ENCODE measurements around the gene OGDH. TPM values are rescaled to one million over a fixed set of nuclear protein-coding genes. Genes with fewer than 3 reads are reported as not detected.

OGDH gene
- total RNA-seq, 1 donor from 2014 or later: 73.7 TPM

DNA sequence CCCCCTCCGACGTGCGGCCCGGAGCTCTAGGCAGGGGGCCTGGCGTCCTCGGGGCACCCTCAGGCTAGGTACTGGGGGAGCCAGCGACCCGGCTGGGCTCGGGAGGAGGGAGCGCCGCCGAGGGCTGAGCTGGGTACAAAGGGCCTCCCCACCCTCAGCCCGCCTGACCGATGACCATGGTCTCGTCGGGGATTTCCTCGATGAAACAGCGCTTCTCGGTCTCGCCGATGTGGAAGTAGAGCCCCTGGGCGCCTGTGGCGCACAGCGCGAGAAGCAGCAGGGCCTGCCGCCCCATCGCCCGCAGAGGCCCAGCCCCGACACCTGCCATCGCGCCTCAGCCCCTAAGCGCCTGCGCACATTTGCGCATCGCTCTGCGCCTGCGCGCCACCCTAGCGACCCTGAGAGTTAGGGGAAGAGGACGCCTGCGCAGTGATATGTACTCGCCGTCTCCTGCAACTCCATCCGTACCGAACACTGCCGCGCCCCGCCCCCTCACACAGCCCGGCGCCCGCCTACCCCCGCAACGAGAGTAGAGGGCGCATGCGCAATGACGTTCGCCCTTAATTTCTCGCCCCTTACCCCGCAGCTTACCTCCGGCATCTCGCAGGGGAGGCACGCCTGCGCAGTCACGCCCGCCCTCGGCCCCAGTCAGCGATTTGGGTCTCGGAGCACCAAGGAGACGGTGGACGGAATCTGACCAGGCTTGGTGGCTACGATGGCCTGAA is 24.4 kb upstream of the OGDH start, which contains the start of gene TMED4:
Gene TMED4, minus strand, starts transcription at position 353 of the 725 bp plus-strand sequence. Its CDS starts 25 bp downstream, at position 328.
- no peaks in the 10 kb centered on the region for H3K27me3 Mint-ChIP-seq (ENCODE audit: low read depth, unreplicated experiment)
- Histone ChIP-seq H3K9me3 (ENCODE audit: insufficient read depth, low read depth, low read length) (no peaks in the 10 kb centered on the region), H3K27ac (ENCODE audit: low read depth, low read length) (peak within 1 kb of the TSS; percentile 93), H3K36me3 (ENCODE audit: insufficient read depth, low read length) (peaks cover 17% of the 10 kb centered on the region), H4K20me1 (ENCODE audit: insufficient read depth, low read length) (peaks cover 11% of the 10 kb centered on the region), H3K4me1 (ENCODE audit: insufficient read depth, low read length) (peaks cover 5% of the 10 kb centered on the region), H2AFZ (ENCODE audit: low read depth, low read length) (peak within 1 kb of the TSS; percentile 97), H3K4me3 (ENCODE audit: insufficient read depth, low read depth, low read length) (peak within 1 kb of the TSS; percentile 77), H3K9ac (ENCODE audit: low read length) (peak within 1 kb of the TSS; percentile 90), H3K4me2 (ENCODE audit: low read length) (peak within 1 kb of the TSS; percentile 91), H3K27me3 (ENCODE audit: insufficient read depth, low read length) (no peaks in the 10 kb centered on the region), H3K79me2 (ENCODE audit: insufficient read depth, low read length) (peaks cover 34% of the 10 kb centered on the region)
- no peaks in the 10 kb centered on the region for H3K9me3 Mint-ChIP-seq (ENCODE audit: unreplicated experiment)
- H3K36me3 Mint-ChIP-seq (ENCODE audit: low read depth, unreplicated experiment): peaks cover 8% of the 10 kb centered on the region
- peak; percentile 93 for DNase-seq (ENCODE audit: low read depth)
- H3K4me1 Mint-ChIP-seq (ENCODE audit: low read depth, unreplicated experiment): peaks cover 8% of the 10 kb centered on the region
- peak within 1 kb of the TSS; percentile 90 for H3K27ac Mint-ChIP-seq (ENCODE audit: unreplicated experiment)
- H3K4me3 Mint-ChIP-seq (ENCODE audit: unreplicated experiment): peak within 1 kb of the TSS; percentile 87
- FAIRE-seq: no peak
- no peak for TF ChIP-seq EZH2 (IDR thresholded peaks at IDR 0.05; ENCODE audit: insufficient read depth, low read length)
- TF ChIP-seq, protein P1, sequence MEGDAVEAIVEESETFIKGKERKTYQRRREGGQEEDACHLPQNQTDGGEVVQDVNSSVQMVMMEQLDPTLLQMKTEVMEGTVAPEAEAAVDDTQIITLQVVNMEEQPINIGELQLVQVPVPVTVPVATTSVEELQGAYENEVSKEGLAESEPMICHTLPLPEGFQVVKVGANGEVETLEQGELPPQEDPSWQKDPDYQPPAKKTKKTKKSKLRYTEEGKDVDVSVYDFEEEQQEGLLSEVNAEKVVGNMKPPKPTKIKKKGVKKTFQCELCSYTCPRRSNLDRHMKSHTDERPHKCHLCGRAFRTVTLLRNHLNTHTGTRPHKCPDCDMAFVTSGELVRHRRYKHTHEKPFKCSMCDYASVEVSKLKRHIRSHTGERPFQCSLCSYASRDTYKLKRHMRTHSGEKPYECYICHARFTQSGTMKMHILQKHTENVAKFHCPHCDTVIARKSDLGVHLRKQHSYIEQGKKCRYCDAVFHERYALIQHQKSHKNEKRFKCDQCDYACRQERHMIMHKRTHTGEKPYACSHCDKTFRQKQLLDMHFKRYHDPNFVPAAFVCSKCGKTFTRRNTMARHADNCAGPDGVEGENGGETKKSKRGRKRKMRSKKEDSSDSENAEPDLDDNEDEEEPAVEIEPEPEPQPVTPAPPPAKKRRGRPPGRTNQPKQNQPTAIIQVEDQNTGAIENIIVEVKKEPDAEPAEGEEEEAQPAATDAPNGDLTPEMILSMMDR (IDR thresholded peaks at IDR 0.05; ENCODE audit: insufficient read depth, low read depth, low read length): no peak

DNA sequence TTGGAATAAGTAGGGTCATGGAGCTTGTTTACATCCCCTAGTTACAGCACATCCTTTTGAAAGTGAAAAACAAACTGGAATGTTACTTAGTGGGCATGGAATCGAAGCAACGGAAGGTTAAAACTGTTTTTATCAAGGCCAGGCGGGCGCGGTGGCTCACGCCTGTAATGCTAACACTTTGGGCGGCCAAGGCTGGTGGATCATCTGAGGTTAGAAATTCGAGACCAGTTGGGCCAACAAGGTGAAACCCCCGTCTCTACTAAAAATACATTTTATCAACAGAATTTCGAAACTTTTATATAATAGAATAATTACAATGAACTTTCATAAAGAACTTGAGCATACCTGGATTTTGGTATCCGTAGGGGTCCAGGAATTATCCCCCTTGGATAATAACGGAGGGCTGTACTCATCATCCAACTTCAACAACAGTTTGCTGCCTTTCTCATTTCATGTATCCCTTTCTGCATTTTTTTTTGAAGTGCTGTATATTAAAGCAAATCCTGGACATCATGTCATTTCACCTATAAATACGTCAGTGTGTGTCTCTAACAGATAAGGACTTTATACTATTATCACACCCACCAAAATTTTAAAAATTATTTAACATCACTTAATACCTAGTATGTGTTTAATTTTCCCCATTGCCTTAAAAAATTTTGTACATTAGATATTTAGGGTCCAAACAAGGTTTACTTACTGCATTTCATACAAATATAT is 23.1 kb upstream of the OGDH start:
- no peaks in the 10 kb centered on the region for H3K27me3 Mint-ChIP-seq (ENCODE audit: low read depth, unreplicated experiment)
- peak overlapping the region; percentile 91 for H3K4me2 ChIP-seq (ENCODE audit: low read length)
- H3K4me3 Mint-ChIP-seq (ENCODE audit: unreplicated experiment): peak overlapping the region; percentile 87
- peak overlapping the region; percentile 77 for H3K4me3 ChIP-seq (ENCODE audit: insufficient read depth, low read depth, low read length)
- H3K4me1 Mint-ChIP-seq (ENCODE audit: low read depth, unreplicated experiment): peaks cover 8% of the 10 kb centered on the region
- FAIRE-seq (no peak), DNase-seq (ENCODE audit: low read depth) (no peak)
- peaks cover 8% of the 10 kb centered on the region for H3K36me3 Mint-ChIP-seq (ENCODE audit: low read depth, unreplicated experiment)
- H3K79me2 ChIP-seq (ENCODE audit: insufficient read depth, low read length): peaks cover 29% of the 10 kb centered on the region
- peak overlapping the region; percentile 90 for H3K9ac ChIP-seq (ENCODE audit: low read length)
- H4K20me1 ChIP-seq (ENCODE audit: insufficient read depth, low read length): peaks cover 11% of the 10 kb centered on the region
- no peaks in the 10 kb centered on the region for H3K9me3 ChIP-seq (ENCODE audit: insufficient read depth, low read depth, low read length)
- H3K27me3 ChIP-seq (ENCODE audit: insufficient read depth, low read length): no peaks in the 10 kb centered on the region
- H3K4me1 ChIP-seq (ENCODE audit: insufficient read depth, low read length): peaks cover 5% of the 10 kb centered on the region
- no peaks in the 10 kb centered on the region for H3K9me3 Mint-ChIP-seq (ENCODE audit: unreplicated experiment)
- H3K27ac Mint-ChIP-seq (ENCODE audit: unreplicated experiment): peak overlapping the region; percentile 90
- no peak for TF ChIP-seq EZH2 (IDR thresholded peaks at IDR 0.05; ENCODE audit: insufficient read depth, low read length)
- TF ChIP-seq, protein P1 (IDR thresholded peaks at IDR 0.05; ENCODE audit: insufficient read depth, low read depth, low read length): no peak
- H3K27ac ChIP-seq (ENCODE audit: low read depth, low read length): peak overlapping the region; percentile 93
- H2AFZ ChIP-seq (ENCODE audit: low read depth, low read length): peak overlapping the region; percentile 90
- H3K36me3 ChIP-seq (ENCODE audit: insufficient read depth, low read length): peaks cover 13% of the 10 kb centered on the region
